DMS53 (cell line): ENCODE data around the gene PHF3.

Experiments used
- DNase-seq: peaks from one replicate; lab custom pipeline; 2025; lab: John Stamatoyannopoulos, UW

Gene PHF3, protein sequence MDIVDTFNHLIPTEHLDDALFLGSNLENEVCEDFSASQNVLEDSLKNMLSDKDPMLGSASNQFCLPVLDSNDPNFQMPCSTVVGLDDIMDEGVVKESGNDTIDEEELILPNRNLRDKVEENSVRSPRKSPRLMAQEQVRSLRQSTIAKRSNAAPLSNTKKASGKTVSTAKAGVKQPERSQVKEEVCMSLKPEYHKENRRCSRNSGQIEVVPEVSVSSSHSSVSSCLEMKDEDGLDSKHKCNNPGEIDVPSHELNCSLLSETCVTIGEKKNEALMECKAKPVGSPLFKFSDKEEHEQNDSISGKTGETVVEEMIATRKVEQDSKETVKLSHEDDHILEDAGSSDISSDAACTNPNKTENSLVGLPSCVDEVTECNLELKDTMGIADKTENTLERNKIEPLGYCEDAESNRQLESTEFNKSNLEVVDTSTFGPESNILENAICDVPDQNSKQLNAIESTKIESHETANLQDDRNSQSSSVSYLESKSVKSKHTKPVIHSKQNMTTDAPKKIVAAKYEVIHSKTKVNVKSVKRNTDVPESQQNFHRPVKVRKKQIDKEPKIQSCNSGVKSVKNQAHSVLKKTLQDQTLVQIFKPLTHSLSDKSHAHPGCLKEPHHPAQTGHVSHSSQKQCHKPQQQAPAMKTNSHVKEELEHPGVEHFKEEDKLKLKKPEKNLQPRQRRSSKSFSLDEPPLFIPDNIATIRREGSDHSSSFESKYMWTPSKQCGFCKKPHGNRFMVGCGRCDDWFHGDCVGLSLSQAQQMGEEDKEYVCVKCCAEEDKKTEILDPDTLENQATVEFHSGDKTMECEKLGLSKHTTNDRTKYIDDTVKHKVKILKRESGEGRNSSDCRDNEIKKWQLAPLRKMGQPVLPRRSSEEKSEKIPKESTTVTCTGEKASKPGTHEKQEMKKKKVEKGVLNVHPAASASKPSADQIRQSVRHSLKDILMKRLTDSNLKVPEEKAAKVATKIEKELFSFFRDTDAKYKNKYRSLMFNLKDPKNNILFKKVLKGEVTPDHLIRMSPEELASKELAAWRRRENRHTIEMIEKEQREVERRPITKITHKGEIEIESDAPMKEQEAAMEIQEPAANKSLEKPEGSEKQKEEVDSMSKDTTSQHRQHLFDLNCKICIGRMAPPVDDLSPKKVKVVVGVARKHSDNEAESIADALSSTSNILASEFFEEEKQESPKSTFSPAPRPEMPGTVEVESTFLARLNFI (N-terminal part only)

DNA sequence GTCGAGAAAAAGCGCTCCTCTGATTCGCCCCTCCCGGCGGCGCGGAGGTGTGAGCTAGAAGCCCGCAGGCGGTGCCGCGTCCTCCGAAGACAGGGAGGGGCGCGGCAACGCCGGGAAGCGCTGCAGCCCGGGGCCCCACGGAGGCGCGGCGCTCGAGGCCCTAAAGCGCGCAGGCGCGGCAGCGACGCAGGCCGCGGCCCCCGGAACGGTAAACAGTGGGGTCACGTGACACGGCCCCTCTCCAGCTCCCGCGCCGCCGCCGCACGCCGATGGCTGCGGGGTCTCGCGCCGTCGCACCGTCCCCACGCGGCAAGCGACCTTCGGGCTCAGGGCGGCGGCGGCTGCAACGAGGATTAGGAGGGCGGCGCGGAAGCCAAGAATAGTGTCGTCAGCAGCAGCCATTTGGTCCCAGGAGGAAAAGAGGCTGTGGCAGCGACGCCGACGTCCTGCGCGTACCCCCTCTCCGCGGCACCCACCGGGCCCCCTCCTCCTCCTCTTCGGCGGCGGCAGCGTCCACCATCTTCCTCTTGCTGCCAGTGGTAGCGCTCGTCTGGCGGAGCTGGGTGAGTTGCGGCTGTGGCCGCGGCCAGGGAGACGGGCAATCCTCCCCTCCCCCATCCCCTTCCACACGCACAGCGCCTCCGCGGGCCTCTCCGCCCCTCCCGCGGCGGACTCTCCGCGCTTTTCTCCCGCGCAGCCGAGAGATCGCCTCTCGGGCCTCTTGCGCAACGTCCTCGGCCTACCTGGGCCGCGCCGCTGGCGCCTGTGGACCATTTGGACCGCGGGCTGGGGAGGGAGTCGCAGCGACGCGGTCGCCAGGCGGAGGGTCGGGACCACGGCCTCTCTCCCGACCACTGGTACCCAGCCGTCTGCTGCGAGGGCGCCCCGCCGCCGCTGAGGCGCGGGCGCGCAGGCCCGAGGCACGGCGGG, at the start of gene PHF3:
Gene PHF3, plus strand, starts transcription at position 215 of the 930 bp plus-strand sequence. CDS start 10,750 bp downstream, outside the sequence.
- peak; percentile 96 for DNase-seq

DNA sequence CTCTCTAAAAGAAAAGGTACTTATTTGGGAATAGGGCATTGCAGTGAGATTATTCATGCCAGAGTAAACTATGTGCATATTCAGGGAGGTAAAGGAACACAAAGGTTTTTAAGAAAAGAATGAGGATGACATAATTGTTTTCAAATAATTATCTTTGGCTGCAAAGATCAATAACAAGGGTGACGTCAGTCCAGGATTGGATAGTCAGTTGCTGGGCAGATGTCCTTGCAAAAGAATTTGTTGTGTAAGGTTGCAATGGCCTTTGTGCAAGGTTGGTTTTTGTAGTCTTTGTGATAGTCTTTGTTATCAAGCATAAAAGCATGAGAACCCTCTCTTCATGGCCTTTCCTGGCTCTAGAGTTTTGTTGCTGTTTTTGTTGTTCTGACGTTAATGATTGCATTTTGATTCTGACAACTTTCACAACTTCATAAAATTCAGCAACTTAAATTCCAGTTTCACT, 45.6 kb upstream of the PHF3 start:
- DNase-seq: peak; percentile 14

DNA sequence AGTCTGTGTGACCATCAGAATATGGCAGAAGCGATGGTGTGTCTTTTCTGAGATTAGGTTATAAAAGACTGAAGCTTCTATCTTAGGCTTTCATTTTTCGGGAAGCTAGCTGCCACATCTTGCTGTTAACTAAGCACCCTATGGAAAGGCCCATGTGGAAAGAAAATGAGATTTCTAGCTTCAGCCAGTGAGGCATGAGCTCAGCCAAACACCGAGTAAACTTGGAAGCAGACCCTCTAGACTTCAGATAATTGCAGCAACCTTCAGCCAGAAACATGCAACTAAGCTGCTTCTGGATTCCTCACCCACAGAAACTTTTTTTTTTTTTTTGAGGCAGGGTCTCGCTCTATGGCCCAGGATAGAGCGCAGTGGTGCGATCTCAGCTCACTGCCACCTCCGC, 42.7 kb upstream of the PHF3 start:
- DNase-seq: no peak

DNA sequence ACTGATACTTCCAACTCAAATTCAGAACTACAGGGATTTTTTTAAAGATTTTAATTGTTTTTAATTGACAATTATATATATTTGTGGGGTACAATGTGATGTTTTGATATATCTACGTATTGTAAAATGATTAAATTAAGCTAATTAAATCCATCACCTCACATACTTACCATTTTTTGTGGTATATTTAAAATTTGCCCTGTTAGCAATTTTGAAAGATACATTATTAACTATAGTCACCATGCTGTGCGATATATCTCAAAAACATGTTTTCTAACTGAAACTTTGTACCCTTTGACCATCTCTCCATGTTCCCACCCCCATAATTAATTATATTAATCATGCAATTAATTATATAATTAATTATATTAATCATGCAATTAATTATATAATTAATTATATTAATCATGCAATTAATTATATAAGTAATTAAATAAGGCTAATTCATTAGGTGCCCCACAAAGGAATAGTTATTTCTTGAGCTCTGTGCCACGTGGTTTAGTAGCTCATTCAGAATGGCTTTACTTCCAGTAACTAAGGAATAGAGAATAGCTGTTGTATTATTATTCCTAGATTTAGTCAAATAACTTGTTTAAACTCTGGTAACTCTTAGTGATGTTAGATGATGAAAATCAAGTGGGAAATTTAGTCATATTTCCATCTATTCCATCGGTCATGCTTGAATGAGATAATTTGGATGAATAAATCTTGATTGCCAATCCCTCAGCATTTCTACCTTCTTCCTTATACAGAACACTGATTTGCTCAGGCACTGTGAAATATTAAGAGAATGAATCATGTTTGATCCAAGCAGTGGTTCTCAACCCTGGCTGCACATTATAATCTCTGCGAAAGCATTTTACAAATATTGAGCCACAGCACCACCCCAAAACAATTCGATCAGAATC, 38.2 kb upstream of the PHF3 start:
- DNase-seq: no peak

DNA sequence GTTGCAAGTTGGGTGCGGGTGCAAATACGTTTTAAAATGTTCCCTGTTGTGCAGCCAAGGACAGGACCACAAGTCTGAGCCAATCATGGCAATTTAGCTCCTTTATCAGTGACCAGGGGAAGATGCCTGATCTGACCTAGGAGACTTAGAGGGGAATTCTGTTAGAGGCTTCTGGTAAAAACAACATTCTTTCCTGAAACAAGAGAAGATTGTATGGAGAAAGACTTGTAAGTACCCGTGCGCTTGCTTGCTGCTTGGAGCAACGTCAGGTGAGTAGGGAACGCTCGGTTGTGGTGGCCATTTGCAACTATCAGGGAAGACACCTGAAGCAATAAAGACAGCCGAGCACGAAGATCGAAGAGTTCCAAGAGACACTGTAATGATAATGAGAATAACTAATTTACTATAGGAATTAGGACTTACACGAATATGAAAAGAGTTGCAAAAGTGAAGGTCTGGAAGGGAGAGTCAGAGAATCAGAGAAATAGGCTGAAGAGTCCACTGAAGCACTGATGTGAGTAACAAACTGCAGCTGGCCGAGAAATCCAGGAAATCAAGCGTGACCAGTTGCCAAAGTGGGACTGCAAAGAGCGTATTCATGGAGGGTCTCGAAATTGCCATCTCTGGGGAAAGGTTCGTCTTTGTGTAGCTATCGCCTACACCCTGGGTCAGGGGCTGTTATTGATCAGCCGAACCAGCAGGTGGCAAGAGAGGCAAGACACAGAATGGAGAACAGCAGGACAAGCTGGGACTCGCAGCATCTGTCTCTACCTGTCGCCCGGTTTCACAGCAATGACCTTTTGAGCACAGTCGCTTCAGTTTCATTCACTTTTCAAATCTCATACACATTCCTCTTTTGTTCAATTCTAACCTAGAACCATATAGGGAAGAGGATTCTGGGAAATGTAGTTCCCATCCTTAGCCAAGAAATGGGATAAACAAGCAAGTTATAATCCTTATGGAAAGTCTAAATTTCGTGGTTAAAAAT, 37.3 kb upstream of the PHF3 start:
- peak; percentile 95 for DNase-seq

DNA sequence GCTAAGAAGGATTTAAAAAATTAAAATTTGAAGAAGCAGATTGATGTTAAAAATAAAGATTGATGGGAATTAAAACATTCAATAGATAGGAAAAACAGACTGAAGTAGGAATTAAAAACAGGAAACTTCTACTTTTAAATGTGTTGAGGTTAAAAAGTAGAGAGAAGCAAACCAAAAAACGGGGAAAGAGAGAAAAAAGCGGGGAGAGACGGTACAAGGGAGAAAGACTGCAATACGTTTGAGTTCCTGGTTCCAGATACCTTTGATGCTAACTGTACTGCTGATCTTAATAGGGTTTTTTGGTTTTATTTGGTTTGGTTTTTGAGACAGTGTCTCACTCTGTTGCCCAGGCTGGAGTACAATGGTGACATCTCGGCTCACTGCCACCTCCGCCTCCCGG, 36.4 kb upstream of the PHF3 start:
- no peak for DNase-seq

DNA sequence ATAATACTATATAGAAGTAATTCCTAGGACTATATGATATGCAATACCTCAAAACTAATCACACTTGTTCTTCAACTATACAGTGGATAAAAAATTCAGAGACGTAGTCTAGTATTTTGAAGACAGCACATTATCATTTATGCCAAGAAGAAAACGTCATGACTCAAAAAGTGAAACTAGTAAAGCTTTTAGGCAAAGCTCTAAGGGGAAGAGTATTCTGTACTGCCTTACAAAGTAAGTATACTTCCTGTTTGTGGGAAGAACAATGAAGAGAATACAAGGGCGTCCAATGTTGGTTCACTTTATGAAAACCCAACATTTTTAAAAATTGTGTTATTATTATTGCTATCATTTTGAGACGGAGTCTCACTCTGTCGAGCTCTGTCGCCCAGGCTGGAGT, 35.5 kb upstream of the PHF3 start:
- no peak for DNase-seq

DNA sequence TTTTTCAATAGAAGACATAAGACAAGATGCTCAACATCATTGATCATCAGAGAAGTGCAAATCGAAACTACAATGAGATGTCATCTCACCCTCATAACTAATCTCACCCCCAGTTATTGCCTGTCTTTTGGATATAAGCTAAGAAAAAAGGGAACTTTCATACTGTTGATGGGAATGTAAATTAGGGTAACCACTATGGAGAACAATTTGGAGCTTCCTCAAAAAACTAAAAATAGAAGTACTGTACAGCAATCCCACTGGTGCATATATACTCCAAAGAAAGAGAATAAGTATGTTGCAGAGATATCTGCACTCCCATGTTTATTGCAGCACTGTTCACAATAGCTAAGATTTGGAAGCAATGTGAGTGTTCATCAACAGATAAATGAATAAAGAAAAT, 26.4 kb upstream of the PHF3 start:
- no peak for DNase-seq

DNA sequence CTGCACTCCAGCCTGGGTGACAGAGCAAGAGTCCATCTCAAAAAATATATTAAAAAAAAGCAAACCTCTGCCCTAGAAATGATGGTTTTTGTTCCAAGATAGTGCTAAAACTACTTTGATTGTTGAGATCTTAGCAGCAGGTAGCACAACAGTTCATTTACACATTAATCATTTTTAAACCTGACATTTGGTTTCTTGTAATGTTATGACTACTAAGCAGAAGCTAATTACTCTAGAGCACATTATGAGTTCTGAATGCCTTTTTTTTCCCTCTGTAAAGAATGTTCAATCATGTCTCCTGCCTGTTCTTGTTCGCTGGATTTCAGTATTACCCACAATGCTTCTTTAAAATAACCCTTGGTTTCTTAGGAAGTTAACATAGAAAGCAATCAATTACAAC, 24.7 kb upstream of the PHF3 start:
- no peak for DNase-seq

DNA sequence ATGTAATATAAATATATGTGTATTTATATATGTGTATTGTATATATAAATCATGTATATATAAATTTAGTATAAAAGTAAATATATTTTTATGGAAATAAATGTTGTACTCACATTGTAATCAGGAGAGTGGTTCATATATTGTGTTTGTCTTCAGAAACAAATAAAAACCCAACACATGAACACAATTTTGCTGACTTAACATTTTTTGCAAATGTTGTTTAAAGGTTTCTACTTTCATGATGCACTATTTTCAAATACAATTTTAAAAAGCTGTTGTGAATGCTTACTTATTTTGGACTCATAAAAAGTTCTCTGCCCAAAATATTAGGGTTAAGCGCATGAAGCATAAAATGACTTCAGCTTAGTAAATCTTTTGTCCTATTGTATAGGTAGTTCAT, 24.0 kb upstream of the PHF3 start:
- no peak for DNase-seq

DNA sequence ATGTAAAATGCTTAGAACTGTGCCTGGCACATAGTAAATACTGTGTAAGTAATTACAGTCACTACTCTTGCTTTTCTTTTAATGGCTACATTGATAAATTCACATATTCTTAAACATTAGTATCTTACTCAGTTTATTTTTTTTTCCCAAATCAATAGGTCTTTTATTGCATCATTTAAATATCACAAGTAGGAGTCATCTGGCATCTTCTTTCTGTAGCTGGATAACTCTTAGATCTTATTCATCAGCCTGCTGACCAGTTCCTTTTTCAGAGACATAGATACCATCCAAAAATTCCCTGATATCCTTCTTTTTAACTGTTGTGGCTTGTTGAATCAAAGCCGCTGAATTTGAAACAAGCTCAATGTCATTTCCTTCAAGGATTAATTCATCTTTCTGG, 20.0 kb upstream of the PHF3 start:
- DNase-seq: no peak

DNA sequence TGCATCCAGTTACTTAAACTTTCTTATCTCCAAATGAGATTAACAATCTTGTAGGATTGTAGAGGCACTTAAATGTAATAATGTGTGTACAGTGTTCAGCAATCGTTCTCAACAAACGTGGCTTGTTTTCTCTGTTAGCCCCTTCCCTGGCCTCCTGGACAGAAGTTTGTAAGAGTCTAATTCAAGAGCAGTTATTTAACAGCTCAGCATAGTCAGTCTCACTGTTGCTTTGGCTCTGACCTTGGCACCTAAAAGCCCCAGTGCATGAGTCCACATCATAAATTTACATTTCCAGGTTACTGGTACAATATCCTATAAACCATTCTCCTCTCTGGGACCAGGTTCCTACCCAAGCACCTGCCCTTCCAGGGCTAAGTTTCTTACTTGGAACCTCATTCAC, 11.5 kb upstream of the PHF3 start:
- DNase-seq: no peak

DNA sequence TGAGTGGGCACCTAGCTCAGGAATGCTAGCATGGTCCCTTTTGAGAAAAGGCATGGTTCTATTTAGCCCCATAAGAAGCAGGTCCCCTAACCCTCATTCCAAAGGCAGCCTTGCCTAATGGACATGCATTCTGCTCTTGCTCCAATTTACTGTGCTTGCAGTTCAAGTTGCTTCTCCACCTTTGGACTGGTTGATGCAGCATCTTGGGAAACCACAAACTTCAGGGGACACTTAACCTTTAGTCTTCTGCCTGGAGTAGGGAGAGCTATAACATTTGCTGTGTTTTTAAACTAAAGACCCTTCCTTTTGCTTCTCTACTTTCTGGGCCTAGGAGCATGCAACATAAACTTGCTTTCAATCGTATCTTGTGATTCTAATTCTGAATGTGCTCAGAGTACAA, 5.1 kb upstream of the PHF3 start:
- no peak for DNase-seq

DNA sequence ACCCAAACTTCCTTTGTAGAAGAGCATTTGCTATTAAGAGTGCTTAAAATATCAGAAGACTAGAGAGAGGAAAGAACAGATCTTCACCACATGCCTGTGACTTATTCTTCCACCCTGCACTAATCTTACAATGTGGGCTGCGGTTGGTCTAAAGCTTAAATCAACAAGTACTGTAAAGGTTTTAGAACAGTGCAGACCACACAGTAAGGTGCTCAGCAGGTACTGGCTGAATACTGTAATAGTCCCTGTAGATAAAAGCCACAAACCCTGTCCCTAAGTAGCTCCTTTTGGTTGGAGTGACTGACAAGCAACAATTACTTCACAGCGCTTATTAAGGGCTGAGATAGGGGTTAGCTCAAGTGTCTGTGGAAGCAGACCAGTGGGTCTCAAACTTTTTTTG, 972 bp upstream of the PHF3 start:
- peak; percentile 17 for DNase-seq

DNA sequence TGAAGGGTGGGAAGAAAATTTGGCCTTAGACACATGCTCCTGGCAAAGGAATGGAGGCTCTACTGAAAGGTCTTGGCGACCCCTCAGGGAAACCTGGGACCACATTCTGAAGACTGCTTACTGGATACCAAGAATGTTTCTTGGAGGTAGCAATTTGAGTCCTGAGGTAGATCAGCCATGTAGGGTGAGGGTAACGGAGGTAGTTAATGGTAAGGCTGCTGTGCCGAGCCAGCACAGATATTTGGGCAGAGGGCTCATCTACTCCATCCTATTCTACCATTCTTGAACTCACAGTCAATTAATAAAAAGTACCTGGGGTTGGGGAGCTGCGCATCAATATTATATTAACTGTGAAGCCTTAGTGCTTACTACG, 401 bp upstream of the PHF3 start:
- no peak for DNase-seq

DNA sequence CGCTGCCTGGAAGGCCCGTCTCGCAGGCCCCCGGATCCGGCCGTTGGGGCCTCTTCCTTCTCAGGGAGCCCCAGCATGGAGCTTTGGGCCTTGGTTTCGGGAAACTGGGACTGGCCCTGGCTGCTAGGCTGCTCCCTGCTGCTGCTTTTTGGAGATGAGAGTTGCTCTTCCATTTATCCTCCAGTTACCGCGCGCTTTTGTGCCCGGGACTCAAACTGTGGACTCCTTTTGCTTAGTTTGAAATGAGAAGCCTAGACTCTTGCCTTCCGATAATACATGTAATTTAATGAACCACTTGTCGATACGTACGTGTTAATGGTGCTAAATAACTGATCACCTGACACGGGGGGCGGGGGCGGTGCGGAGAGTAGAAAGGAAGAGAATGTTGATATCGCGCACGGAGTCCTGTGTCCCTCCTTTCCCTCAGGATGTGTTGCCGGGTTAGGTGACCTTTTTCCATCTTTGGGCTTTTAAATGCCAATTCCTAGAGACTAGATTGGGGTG, 968 bp downstream of the PHF3 start:
- peak; percentile 70 for DNase-seq

DNA sequence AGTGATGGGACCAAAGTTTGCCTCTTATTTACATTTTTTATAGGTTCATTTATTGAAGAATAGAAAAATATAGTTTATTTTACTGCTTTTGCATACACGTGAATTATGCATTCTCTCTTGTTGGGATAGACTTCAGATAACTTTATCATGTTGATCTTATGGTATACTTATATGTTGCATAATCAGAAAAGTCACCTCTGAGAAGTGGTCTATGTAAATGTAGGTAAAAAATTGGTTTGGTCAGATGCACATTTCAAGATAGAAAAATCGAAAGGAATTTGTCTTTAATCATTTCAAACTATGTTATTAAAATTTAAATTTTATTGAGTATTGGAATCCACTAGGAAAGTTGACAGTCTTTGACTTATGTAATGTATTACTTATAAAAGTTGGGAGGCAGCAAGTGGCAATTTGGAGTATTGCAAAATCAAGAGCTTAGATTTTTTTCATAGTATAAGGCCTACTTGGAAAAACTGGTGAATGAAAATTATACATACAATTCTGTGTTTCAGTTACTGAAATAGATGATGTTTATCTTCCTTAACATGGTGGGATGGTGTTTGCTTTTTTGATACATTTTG, 2.4 kb downstream of the PHF3 start:
- no peak for DNase-seq

DNA sequence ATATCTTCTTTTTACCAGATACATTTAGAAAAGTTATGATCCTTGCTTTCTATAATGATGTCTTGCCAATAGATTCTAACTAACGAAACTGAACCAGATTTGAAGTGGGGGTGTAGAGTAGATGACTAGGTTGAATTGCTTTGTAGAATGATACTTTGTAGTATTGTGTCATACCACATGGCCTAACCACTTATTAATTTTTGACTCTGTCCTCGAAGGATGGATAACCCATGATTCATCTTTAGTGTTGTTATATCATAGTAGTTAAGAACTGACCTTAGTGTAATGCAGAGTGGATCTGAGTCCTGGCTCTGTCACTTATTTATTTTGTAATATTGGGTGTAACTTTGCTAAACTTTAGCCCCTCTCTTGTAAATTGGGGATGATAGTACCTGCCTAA, 4.5 kb downstream of the PHF3 start:
- no peak for DNase-seq
